Measurements from ENCODE around the gene DOCK3.
"Not testable (repeated sequence)": the region's sequence is repeated elsewhere in the genome, so short reads cannot be mapped to it uniquely, and the experiment has no call there.

Gene DOCK3

DNA sequence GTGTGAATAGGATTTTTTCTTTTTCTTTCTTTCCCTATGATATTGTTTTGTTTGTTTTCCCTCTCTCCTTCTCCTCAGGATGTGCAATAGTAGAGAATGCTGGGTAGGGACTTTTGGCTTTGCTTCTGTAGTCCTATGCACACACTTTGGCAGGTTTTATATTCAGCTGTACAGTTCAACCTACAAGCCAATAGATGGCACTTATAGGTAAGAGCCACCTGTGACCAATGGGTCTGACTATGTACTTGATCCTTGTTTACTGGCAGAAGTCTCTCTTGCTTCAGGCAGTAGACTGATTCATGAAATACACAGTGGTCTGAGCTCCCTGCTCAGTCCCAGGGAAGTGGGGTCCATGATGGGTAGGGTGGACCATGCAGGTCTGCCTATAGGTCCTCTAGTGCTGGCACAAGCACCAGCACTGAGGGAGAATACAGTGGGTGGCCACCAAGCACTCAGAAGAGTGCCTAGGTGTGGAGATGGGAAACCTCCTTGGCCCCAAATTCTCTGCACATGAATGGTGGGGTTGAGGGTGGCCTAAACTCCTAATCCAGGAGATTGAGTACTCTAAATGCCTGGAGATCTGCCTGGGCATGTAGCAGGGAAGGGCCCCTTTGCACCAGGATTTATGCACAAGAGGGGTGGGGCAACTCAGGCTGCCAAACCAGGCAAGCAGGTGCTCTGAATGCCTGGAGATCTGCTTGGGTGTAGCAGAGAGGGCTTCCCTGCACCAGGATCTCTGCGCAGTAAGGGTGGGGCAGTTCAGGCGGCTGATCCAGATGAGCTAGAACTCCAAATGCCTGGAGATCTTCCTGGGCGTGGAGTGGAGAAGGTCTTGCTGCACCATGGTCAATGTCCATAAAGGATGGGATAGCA, 176.1 kb downstream of the DOCK3 start:
- no peak overlapping the region for H3K4me3 ChIP-seq (ENCODE audit: low read depth, low read length)
- no peak for DNase-seq (ENCODE audit: low read depth)
- TF ChIP-seq, protein P1, sequence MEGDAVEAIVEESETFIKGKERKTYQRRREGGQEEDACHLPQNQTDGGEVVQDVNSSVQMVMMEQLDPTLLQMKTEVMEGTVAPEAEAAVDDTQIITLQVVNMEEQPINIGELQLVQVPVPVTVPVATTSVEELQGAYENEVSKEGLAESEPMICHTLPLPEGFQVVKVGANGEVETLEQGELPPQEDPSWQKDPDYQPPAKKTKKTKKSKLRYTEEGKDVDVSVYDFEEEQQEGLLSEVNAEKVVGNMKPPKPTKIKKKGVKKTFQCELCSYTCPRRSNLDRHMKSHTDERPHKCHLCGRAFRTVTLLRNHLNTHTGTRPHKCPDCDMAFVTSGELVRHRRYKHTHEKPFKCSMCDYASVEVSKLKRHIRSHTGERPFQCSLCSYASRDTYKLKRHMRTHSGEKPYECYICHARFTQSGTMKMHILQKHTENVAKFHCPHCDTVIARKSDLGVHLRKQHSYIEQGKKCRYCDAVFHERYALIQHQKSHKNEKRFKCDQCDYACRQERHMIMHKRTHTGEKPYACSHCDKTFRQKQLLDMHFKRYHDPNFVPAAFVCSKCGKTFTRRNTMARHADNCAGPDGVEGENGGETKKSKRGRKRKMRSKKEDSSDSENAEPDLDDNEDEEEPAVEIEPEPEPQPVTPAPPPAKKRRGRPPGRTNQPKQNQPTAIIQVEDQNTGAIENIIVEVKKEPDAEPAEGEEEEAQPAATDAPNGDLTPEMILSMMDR (conservative IDR thresholded peaks at IDR 0.05; ENCODE audit: low read depth, low read length): no peak

DNA sequence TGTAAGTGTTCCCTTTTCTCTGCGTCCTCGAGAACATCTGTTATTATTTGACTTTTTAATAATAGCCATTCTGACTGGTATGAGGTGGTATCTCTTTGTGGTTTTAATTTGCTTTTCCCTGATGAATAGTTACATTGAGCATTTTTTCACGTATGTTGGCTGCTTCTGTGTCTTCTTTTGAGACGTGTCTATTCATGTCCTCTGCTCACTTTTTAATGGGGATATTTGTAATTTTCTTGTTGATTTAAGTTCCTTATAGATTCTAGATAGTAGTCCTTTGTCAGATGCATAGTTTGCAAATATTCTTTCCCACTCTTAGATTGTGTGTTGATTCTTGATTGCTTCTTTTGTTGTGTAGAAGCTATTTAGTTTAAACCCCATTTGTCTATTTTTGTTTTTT, 179.2 kb downstream of the DOCK3 start:
- TF ChIP-seq, protein P1 (conservative IDR thresholded peaks at IDR 0.05; ENCODE audit: low read depth, low read length): no peak
- DNase-seq (ENCODE audit: low read depth): no peak
- no peak overlapping the region for H3K4me3 ChIP-seq (ENCODE audit: low read depth, low read length)

DNA sequence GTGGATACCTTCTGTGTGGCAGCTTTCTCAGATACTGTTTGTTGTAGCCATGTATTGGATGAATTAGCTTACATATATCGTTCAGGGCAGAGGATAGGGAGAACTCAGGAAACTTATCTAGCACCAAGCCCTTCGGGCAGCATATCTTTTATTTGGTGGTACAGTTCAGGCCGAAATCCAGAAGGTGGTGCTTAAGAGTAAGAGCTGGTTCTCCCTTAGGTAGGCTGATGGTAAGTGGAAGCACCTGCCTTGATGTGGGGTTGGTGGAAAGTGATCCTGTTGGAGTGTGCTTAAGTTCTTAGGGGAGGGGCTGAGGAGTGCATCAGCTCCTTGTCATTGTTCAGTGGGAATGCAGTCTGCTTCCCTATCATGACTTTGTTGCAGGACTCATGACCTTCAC, 187.5 kb downstream of the DOCK3 start:
- TF ChIP-seq, protein P1 (conservative IDR thresholded peaks at IDR 0.05; ENCODE audit: low read depth, low read length): no peak
- no peak overlapping the region for H3K4me3 ChIP-seq (ENCODE audit: low read depth, low read length)
- DNase-seq (ENCODE audit: low read depth): no peak

DNA sequence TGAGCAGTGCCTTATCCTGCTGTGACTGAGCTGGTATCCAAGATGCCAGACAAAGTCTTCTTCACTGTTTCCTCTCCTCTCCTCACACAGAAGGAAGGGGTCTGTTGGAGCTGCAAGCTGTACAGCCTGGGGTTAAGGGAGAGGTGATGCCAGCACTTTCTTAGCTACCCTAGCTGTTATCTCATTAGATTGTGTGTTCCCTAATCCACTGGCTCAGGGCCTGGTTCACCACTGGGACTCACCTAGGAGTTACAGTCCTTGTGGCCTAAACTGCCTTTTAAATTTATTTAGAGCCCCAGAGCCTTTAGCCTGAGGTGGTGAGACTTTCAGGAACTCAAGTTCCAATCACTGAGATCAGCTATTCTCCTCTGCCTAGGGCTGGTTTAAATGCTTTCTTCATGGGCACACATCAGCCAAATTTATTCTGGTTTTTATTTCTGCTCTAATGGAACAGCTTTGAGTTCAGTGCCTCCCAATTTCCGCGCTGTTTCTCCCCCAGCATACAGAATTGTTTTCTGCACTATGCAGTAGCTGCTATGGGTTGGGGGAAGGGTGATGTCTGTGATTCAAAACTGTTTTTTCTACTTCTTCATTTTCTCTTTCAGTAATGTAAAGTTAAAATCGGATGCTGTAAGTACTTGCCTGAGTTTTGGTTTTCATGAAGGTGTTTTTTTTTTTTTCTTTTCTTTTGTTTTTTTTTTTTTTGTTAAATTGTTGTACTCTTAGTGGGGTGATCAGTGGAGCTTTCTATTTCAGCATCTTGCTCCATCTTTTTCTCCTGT, 198.8 kb downstream of the DOCK3 start:
- TF ChIP-seq, protein P1 (conservative IDR thresholded peaks at IDR 0.05; ENCODE audit: low read depth, low read length): no peak
- DNase-seq (ENCODE audit: low read depth): no peak
- no peak overlapping the region for H3K4me3 ChIP-seq (ENCODE audit: low read depth, low read length)

DNA sequence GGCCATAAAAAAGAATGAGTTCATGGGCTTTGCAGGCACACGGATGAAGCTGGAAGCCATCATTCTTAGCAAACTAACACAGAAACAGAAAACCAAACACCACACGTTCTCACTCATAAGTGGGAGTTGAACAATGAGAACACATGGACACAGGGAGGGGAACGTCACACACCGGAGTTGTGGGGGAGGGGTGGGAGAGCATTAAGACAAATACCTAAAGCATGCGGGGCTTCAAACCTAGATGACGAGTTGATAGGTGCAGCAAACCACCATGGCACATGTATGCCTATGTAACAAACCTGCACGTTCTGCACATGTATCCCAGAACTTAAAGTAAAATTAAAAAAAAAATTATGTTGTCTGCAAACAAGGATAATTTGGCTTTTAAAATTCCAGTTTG, 200.1 kb downstream of the DOCK3 start:
- H3K4me3 ChIP-seq (ENCODE audit: low read depth, low read length); DNase-seq (ENCODE audit: low read depth): not testable (repeated sequence)

DNA sequence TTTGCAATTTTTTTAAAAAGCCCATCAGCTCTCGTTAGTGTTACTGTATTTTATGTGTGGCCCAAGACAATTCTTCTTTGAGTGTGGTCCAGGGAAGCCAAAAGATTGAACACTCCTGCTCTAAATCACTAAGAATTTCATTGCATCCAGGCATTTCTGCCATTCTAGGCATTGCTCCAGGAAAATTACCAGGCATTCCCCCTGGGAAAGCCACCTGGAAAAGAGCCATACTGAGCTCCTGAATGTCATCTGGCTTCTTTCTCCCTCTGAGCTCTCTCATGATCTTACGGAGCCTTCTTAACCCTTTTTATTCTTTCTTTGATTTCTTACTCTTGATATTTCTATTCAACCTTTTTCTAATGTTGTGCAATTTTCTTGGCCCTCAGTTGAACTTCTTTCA, 202.2 kb downstream of the DOCK3 start:
- TF ChIP-seq, protein P1 (conservative IDR thresholded peaks at IDR 0.05; ENCODE audit: low read depth, low read length): no peak
- no peak for DNase-seq (ENCODE audit: low read depth)
- H3K4me3 ChIP-seq (ENCODE audit: low read depth, low read length): no peak overlapping the region

DNA sequence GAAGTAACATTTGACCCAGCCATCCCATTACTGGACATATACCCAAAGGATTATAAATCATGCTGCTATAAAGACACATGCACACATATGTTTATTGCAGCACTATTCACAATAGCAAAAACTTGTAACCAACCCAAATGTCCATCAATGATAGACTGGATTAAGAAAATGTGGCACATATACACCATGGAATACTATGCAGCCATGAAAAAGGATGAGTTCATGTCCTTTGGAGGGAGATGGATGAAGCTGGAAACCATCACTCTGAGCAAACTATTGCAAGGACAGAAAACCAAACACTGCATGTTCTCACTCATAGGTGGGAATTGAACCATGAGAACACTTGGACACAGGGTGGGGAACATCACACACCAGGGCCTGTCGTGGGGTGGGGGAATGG, 208.0 kb downstream of the DOCK3 start:
- not testable (repeated sequence) for DNase-seq (ENCODE audit: low read depth); H3K4me3 ChIP-seq (ENCODE audit: low read depth, low read length)

DNA sequence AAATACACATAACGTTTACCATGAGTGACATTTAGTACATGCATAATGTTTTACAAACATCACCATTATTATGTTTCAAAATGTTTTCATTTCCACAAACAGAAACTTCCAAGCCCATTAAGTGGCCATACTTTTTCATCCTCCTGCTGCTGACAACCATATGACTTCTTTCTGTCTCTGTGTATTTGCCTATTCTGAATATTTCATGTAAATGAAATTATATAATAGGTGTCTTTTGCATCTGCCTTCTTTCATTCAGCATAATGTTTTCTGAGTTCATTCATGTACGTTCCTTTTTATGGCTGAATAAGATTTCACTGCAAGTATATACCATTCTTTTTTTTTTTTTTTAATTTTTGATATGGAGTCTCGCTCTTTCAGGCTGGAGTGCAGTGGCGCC, 209.0 kb downstream of the DOCK3 start:
- H3K4me3 ChIP-seq (ENCODE audit: low read depth, low read length): no peak overlapping the region
- DNase-seq (ENCODE audit: low read depth): no peak
- TF ChIP-seq, protein P1 (conservative IDR thresholded peaks at IDR 0.05; ENCODE audit: low read depth, low read length): no peak

All from choroid plexus epithelial cell (primary cell).